ENCODE data around the gene AQP5.
"Not testable (repeated sequence)": the region's sequence is repeated elsewhere in the genome, so short reads cannot be mapped to it uniquely, and the experiment has no call there.

The AQP5 gene

GRCh38 chr12:49987625-49988303 is 26.1 kb downstream of the AQP5 start:
- DNase-seq (ENCODE audit: low read depth) = peak; percentile 20
- H3K4me3 ChIP-seq (ENCODE audit: low read depth, low read length) = no peak overlapping the region
- TF ChIP-seq, protein P1, sequence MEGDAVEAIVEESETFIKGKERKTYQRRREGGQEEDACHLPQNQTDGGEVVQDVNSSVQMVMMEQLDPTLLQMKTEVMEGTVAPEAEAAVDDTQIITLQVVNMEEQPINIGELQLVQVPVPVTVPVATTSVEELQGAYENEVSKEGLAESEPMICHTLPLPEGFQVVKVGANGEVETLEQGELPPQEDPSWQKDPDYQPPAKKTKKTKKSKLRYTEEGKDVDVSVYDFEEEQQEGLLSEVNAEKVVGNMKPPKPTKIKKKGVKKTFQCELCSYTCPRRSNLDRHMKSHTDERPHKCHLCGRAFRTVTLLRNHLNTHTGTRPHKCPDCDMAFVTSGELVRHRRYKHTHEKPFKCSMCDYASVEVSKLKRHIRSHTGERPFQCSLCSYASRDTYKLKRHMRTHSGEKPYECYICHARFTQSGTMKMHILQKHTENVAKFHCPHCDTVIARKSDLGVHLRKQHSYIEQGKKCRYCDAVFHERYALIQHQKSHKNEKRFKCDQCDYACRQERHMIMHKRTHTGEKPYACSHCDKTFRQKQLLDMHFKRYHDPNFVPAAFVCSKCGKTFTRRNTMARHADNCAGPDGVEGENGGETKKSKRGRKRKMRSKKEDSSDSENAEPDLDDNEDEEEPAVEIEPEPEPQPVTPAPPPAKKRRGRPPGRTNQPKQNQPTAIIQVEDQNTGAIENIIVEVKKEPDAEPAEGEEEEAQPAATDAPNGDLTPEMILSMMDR (conservative IDR thresholded peaks at IDR 0.05; ENCODE audit: low read depth, low read length) = no peak

DNA sequence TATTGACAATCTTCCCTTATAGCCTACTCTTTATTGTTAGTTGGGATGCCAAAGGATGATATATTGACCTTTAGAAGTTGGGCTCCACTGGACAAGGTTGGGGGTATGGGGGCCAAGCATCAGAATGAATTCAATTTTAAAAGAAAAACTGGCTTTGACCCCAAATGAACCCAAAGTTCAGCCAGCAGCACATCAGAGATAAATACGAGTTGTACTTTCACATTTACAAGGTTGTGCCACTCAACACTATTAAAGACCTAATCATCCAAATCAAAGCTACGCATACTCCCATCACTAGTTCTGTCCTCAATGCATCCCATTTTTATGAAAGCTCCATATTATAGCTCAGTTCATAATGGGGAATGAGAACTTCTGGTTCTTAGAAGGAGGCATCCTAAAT is 27.7 kb downstream of the AQP5 start:
- H3K4me3 ChIP-seq (ENCODE audit: low read depth, low read length); DNase-seq (ENCODE audit: low read depth): not testable (repeated sequence)

DNA sequence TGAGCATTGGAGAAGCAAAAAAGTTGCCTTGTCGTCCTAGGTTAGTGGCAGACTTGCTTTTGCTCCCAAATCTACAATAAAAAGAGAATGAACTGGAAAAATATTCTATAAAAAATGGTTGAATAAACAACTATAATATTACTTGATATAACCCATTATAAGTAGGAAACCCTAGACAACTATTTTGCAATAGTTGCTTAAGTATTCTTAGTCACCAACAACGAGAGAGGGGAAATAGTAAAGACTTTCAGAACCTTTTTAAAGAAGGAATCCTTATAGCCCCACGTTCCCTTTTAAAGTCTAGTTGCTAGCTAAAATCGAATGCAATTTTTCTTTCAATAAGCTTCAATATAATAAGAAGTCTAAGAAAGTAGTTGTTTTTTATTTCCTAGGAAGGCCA is 28.6 kb downstream of the AQP5 start:
- H3K4me3 ChIP-seq (ENCODE audit: low read depth, low read length) = no peak overlapping the region
- TF ChIP-seq, protein P1 (conservative IDR thresholded peaks at IDR 0.05; ENCODE audit: low read depth, low read length) = no peak
- peak; percentile 64 for DNase-seq (ENCODE audit: low read depth)

GRCh38 chr12:49998453-49998852 is 36.8 kb downstream of the AQP5 start:
- H3K4me3 ChIP-seq (ENCODE audit: low read depth, low read length) = no peak overlapping the region
- no peak for DNase-seq (ENCODE audit: low read depth)
- TF ChIP-seq, protein P1 (conservative IDR thresholded peaks at IDR 0.05; ENCODE audit: low read depth, low read length) = no peak

GRCh38 chr12:50003595-50003994 is 41.9 kb downstream of the AQP5 start:
- no peak overlapping the region for H3K4me3 ChIP-seq (ENCODE audit: low read depth, low read length)
- DNase-seq (ENCODE audit: low read depth) = peak; percentile 17
- TF ChIP-seq, protein P1 (conservative IDR thresholded peaks at IDR 0.05; ENCODE audit: low read depth, low read length) = no peak

DNA sequence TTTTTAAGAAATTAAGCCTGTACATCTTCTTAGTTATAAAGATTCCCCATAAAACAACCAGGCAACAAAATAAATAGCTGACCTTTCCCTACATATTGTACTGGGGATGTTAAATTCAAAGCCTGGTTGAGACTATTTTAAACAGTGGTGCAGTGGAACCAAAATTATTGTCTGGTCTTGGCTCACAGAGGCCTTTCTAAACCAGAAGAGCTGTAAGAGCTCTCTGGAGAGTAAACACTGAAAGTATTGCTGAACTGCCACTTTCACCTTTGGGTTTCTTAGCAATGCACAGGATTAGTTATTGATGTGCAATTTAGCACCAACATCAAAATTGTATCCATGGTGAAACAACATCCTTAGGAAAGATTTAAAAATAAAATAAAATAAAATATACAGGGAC is 43.0 kb downstream of the AQP5 start:
- TF ChIP-seq, protein P1 (conservative IDR thresholded peaks at IDR 0.05; ENCODE audit: low read depth, low read length) = no peak
- no peak for DNase-seq (ENCODE audit: low read depth)
- H3K4me3 ChIP-seq (ENCODE audit: low read depth, low read length) = no peak overlapping the region

GRCh38 chr12:50005175-50005574 is 43.5 kb downstream of the AQP5 start:
- TF ChIP-seq, protein P1 (conservative IDR thresholded peaks at IDR 0.05; ENCODE audit: low read depth, low read length) = no peak
- H3K4me3 ChIP-seq (ENCODE audit: low read depth, low read length) = no peak overlapping the region
- no peak for DNase-seq (ENCODE audit: low read depth)
